Transverse colon (tissue), 4 donors: ENCODE results near the gene GPC6. TPM values are rescaled to one million over a fixed set of nuclear protein-coding genes. Genes with fewer than 3 reads are reported as not detected.

Experiments used
- DNase-seq: peaks from one replicate; pipeline ENCODE4 v3.0.0-alpha.2; 2019
- H3K27ac ChIP-seq, 4 donors: fragments of 200-600 bp; sonication (generic); 2 replicates each; pipeline ENCODE4 v1.5.1; 2016 to 2018; ENCODE audit warnings: inconsistent platforms in 4 of 4
- H3K27me3 ChIP-seq: fragments of 200-600 bp; sonication (generic); 2 replicates; pipeline ENCODE4 v1.5.1; 2017; ENCODE audit warnings: inconsistent platforms
- H3K36me3 ChIP-seq, 4 donors: fragments of 200-600 bp; sonication (generic); 2 replicates each; pipeline ENCODE4 v1.5.1; 2017 to 2019; ENCODE audit warnings: inconsistent platforms in 4 of 4
- H3K4me1 ChIP-seq, 4 donors: fragments of 200-600 bp; sonication (generic); 2 replicates each; pipeline ENCODE4 v1.5.1; 2017 to 2020; ENCODE audit warnings: inconsistent platforms in 4 of 4
- H3K4me3 ChIP-seq, 4 donors: fragments of 200-600 bp; sonication (generic); 1 replicate in 1 of 4; 2 replicates in 3 of 4; pipeline versions ENCODE4 v1.5.1 to v1.6.1; 2017 to 2019; ENCODE audit warnings: inconsistent platforms in 4 of 4
- H3K9me3 ChIP-seq, 2 donors: fragments of 200-600 bp; sonication (generic); 2 replicates each; pipeline ENCODE4 v1.5.1; 2017 to 2019; ENCODE audit warnings: inconsistent platforms in 2 of 2
- CTCF ChIP-seq, 5 experiments: fragments of 200-600 bp in 3 of 5; fragments of 450-650 bp in 2 of 5; sonication (generic) in 3 of 5; IDR thresholded peaks; 1 replicate in 2 of 5; 2 replicates in 3 of 5; pipeline ENCODE4 v1.5.1; 2016 to 2017; ENCODE audit warnings: antibody characterized with exemption in 5 of 5, inconsistent platforms in 3 of 5, mild to moderate bottlenecking in 2 of 5, moderate library complexity in 1 of 5
- EP300 ChIP-seq: sonication (generic); formaldehyde crosslinking; IDR thresholded peaks from one replicate; pipeline ENCODE4 v1.6.1; 2017; ENCODE audit warnings: antibody characterized with exemption, low read depth
- POLR2A ChIP-seq: fragments of 450-650 bp; IDR thresholded peaks from one replicate; pipeline ENCODE4 v1.6.1; 2016; ENCODE audit warnings: antibody characterized with exemption, mild to moderate bottlenecking, moderate library complexity
- POLR2AphosphoS5 ChIP-seq, 3 donors: sonication (generic); formaldehyde crosslinking; IDR thresholded peaks; one replicate each; pipeline ENCODE4 v1.6.1; 2016; ENCODE audit warnings: antibody characterized with exemption in 3 of 3
- WGBS, 2 donors: methylation state at CpG; one replicate each; pipeline ENCODE4 v1.1.5; 2018; ENCODE audit warnings: low coverage in 1 of 2; 5-methylcytosine and 5-hydroxymethylcytosine counted together
- in situ Hi-C, 4 donors: fragments of 200-750 bp; cut with MboI; loops; one replicate each; pipeline versions ENCODE4 v1.15.0 to v1.15.1; 2017; ENCODE audit warnings: low sequenced_read_pairs in 3 of 4, low pct_ligation_motif_present in 1 of 4, low pct_unique_long_range_greater_than_20kb in 1 of 4
- intact Hi-C: fragments of 100-400 bp; cut with DNase I; formaldehyde crosslinking; loops from one replicate; pipeline ENCODE4 v1.15.1; 2023; ENCODE audit warnings: low total_unique reads
- total RNA-seq, 4 donors: library from RNA; depleted of rRNA; stranded (reverse); fragments of >200 nt; gene quantifications; one replicate each; pipeline ENCODE4 v1.1.0, GENCODE V29; 2016

GPC6 gene
- total RNA-seq, 4 donors from 2014 or later: 0.75 to 5.7 (median 4.0) TPM

GRCh38 chr13:94408314-94409036 lies 1181.9 kb downstream of the GPC6 start:
- H3K36me3 ChIP-seq: no peaks in the 10 kb centered on the region
- intact Hi-C loops: no loop called here
- no peak for DNase-seq
- H3K9me3 ChIP-seq: no peaks in the 10 kb centered on the region
- H3K27me3 ChIP-seq: no peaks in the 10 kb centered on the region
- WGBS, 2 donors: 69 to 80% methylated on average over 6 to 7 of the region's 7 CpGs
- in situ Hi-C loops: no loop called here
- no peaks in the 10 kb centered on the region for H3K4me1 ChIP-seq
- TF ChIP-seq POLR2A (no peak), POLR2AphosphoS5 (IDR thresholded peaks at IDR 0.05) (peak in 1 of 3 donors; percentile 25)
- no peak overlapping the region for H3K4me3 ChIP-seq
- H3K27ac ChIP-seq: no peak overlapping the region

- intact Hi-C loops (no loop called here), in situ Hi-C loops (no loop called here)
- Histone ChIP-seq H3K9me3 (no peaks in the 10 kb centered on the region), H3K27me3 (no peaks in the 10 kb centered on the region), H3K4me3 (no peak overlapping the region), H3K27ac (no peak overlapping the region), H3K36me3 (no peaks in the 10 kb centered on the region), H3K4me1 (peaks cover 0 to 4% (median 0%) of the 10 kb centered on the region in 4 donors)
- TF ChIP-seq EP300 (no peak), POLR2A (no peak), CTCF (IDR thresholded peaks at IDR 0.05) (no peak), POLR2AphosphoS5 (IDR thresholded peaks at IDR 0.05) (no peak)
- no peak for DNase-seq
- 43 to 86% methylated on average over 2 to 3 of the region's 3 CpGs for WGBS, 2 donors
These were observed 1185.1 kb downstream of the GPC6 start for GRCh38 chr13:94411747-94412146.

- in situ Hi-C loops (no loop called here), intact Hi-C loops (no loop called here)
- no peaks in the 10 kb centered on the region for H3K36me3 ChIP-seq
- DNase-seq: no peak
- peaks cover 0 to 4% (median 0%) of the 10 kb centered on the region in 4 donors for H3K4me1 ChIP-seq
- no peaks in the 10 kb centered on the region for H3K9me3 ChIP-seq
- H3K27ac ChIP-seq: no peak overlapping the region
- WGBS, 2 donors: 70 to 78% methylated on average over 3 of the region's 3 CpGs
- H3K27me3 ChIP-seq: no peaks in the 10 kb centered on the region
- no peak overlapping the region for H3K4me3 ChIP-seq
- TF ChIP-seq EP300: no peak
- TF ChIP-seq CTCF (IDR thresholded peaks at IDR 0.05): no peak
- no peak for TF ChIP-seq POLR2AphosphoS5 (IDR thresholded peaks at IDR 0.05)
- TF ChIP-seq POLR2A: no peak
These were observed 1186.4 kb downstream of the GPC6 start for GRCh38 chr13:94412870-94413597.

GRCh38 chr13:94413598-94413944 lies 1187.0 kb downstream of the GPC6 start:
- peaks cover 0 to 4% (median 0%) of the 10 kb centered on the region in 4 donors for H3K4me1 ChIP-seq
- H3K4me3 ChIP-seq: no peak overlapping the region
- H3K27ac ChIP-seq: no peak overlapping the region
- no peaks in the 10 kb centered on the region for H3K9me3 ChIP-seq
- in situ Hi-C loops (no loop called here), intact Hi-C loops (no loop called here)
- no peaks in the 10 kb centered on the region for H3K36me3 ChIP-seq
- no peak for TF ChIP-seq POLR2AphosphoS5 (IDR thresholded peaks at IDR 0.05)
- no peak for TF ChIP-seq CTCF (IDR thresholded peaks at IDR 0.05)
- TF ChIP-seq EP300: no peak
- no peak for TF ChIP-seq POLR2A
- DNase-seq: no peak
- no peaks in the 10 kb centered on the region for H3K27me3 ChIP-seq
